OCI-LY7 (cell line): Measurements from ENCODE around the gene LSM4. TPM values are rescaled to one million over a fixed set of nuclear protein-coding genes. Genes with fewer than 3 reads are reported as not detected.
A peak's percentile ranks its signal among the peaks of the same experiment; 100 is the strongest.

ENCODE experiments used
- BruUV-seq: library from RNA; stranded (reverse); fragments of 400-500 nt; replicated peaks from 2 replicates; lab custom pipeline; 2021; lab: Mats Ljungman, UMichigan
- CTCF ChIA-PET: fragments of 300-600 bp; sonication (Branson Sonifier 250); formaldehyde crosslinking; loops from one replicate; lab custom pipeline; 2022; ENCODE audit warnings: antibody characterized with exemption; ENCODE audit not compliant: unreplicated experiment; lab: Charles Lee
- POLR2A ChIA-PET: fragments of 300-600 bp; sonication (Branson Sonifier 250); formaldehyde crosslinking; loops from one replicate; lab custom pipeline; 2022; ENCODE audit warnings: antibody characterized with exemption; lab: Charles Lee
- DNase-seq: peaks from one replicate; pipeline ENCODE4 v3.0.0-alpha.2; 2015; ENCODE audit warnings: low spot score
- H2AFZ ChIP-seq: fragments of 200-600 bp; sonication (generic), shearing (Covaris generic); 2 replicates; pipeline ENCODE4 v1.6.1; 2014; ENCODE audit warnings: mild to moderate bottlenecking, antibody characterized with exemption, low read length, moderate library complexity
- H3K27ac ChIP-seq: fragments of 200-600 bp; sonication (generic); 2 replicates; pipeline ENCODE4 v1.5.1; 2014; ENCODE audit warnings: mixed run types, low read depth, mild to moderate bottlenecking, moderate library complexity, low read length, inconsistent platforms; ENCODE audit not compliant: poor library complexity, severe bottlenecking
- H3K36me3 ChIP-seq: fragments of 200-600 bp; sonication (generic); 2 replicates; pipeline ENCODE4 v1.6.1; 2014; ENCODE audit warnings: mild to moderate bottlenecking, antibody characterized with exemption, low read length, moderate library complexity, mixed read lengths; ENCODE audit not compliant: insufficient read depth
- H3K4me1 ChIP-seq: fragments of 200-600 bp; sonication (generic); 2 replicates; pipeline ENCODE4 v1.5.1; 2014; ENCODE audit warnings: mild to moderate bottlenecking, low read length; ENCODE audit not compliant: insufficient read depth, poor library complexity, severe bottlenecking
- H3K4me2 ChIP-seq: fragments of 200-600 bp; sonication (generic); 2 replicates; pipeline ENCODE4 v1.6.1; 2014; ENCODE audit warnings: mild to moderate bottlenecking, low read length
- H3K4me3 ChIP-seq: fragments of 200-600 bp; sonication (generic); 2 replicates; pipeline ENCODE4 v1.5.1; 2014; ENCODE audit warnings: mild to moderate bottlenecking, low read depth, low read length; ENCODE audit not compliant: poor library complexity, severe bottlenecking
- H3K79me2 ChIP-seq: fragments of 200-600 bp; sonication (generic); 2 replicates; pipeline ENCODE4 v1.6.1; 2016; ENCODE audit warnings: low read depth, mild to moderate bottlenecking, low read length, moderate library complexity, mixed read lengths; ENCODE audit not compliant: insufficient read depth
- H3K9me2 ChIP-seq: fragments of 200-600 bp; sonication (generic); 2 replicates; pipeline ENCODE4 v1.6.1; 2016; ENCODE audit warnings: mild to moderate bottlenecking, low read length, mixed read lengths; ENCODE audit not compliant: insufficient read depth
- H3K9me3 ChIP-seq: fragments of 200-600 bp; sonication (generic); 2 replicates; pipeline ENCODE4 v1.6.1; 2014; ENCODE audit warnings: mild to moderate bottlenecking, mixed run types, low read length, mixed read lengths
- H4K20me1 ChIP-seq: fragments of 200-600 bp; sonication (generic); 2 replicates; pipeline ENCODE4 v1.6.1; 2014; ENCODE audit warnings: mild to moderate bottlenecking, antibody characterized with exemption, low read length, moderate library complexity, mixed read lengths; ENCODE audit not compliant: insufficient read depth
- EZH2phosphoT487 ChIP-seq: fragments of 200-600 bp; sonication (generic); IDR thresholded peaks from 2 replicates; pipeline ENCODE4 v1.6.1; 2018; ENCODE audit warnings: low read depth, borderline replicate concordance, mild to moderate bottlenecking, mixed run types, antibody characterized with exemption, low read length, moderate library complexity, mixed read lengths
- intact Hi-C: fragments of 100-400 bp; cut with micrococcal nuclease; formaldehyde crosslinking; loops from one replicate; pipeline ENCODE4 v1.10.0; 2022; ENCODE audit not compliant: unreplicated experiment
- total RNA-seq, 2 experiments: library from RNA; depleted of rRNA in 1 of 2; stranded (reverse); fragments of >200 nt in 1 of 2; shearing (Covaris generic) in 1 of 2; gene quantifications; 2 replicates each; pipeline ENCODE4 v1.2.3, GENCODE V29; 2014 to 2022
- TF ChIP-seq, protein P1 (sequence below): fragments of 200-600 bp; sonication (generic); conservative IDR thresholded peaks from 2 replicates; pipeline ENCODE4 v1.5.1; 2014; ENCODE audit warnings: mild to moderate bottlenecking, antibody characterized with exemption, low read length, moderate library complexity, mixed read lengths

Gene LSM4
- total RNA-seq, 2 experiments from 2014 or later, result 232 to 451 TPM

DNA sequence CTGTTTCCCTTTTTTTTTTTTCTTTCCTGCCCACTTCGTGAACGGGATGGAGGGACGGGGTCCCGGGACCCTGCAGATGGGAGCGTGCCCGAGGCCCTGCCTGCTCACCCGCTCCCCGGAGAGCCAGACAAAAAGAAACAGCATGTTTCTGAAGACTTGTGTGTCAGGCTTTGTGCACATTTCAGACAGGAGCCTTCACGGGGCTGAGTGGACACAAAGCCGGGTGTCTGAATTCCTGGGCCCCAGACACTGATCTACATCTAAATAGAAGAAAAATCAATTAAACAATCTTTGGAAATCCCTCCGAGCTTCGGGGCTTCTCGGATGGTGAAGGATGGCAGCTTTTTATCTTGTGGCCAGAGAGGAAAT lies 21.7 kb upstream of the LSM4 start:
- no peaks in the 10 kb centered on the region for H3K9me3 ChIP-seq
- TF ChIP-seq, protein P1, sequence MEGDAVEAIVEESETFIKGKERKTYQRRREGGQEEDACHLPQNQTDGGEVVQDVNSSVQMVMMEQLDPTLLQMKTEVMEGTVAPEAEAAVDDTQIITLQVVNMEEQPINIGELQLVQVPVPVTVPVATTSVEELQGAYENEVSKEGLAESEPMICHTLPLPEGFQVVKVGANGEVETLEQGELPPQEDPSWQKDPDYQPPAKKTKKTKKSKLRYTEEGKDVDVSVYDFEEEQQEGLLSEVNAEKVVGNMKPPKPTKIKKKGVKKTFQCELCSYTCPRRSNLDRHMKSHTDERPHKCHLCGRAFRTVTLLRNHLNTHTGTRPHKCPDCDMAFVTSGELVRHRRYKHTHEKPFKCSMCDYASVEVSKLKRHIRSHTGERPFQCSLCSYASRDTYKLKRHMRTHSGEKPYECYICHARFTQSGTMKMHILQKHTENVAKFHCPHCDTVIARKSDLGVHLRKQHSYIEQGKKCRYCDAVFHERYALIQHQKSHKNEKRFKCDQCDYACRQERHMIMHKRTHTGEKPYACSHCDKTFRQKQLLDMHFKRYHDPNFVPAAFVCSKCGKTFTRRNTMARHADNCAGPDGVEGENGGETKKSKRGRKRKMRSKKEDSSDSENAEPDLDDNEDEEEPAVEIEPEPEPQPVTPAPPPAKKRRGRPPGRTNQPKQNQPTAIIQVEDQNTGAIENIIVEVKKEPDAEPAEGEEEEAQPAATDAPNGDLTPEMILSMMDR, result no peak
- no peak for TF ChIP-seq EZH2phosphoT487
- H3K27ac ChIP-seq, result no peak overlapping the region
- no peak for DNase-seq
- H4K20me1 ChIP-seq, result no peaks in the 10 kb centered on the region
- intact Hi-C loops, result no loop called here
- no peak overlapping the region for H3K4me3 ChIP-seq
- ChIA-PET POLR2A (no interaction called here), CTCF (no interaction called here)
- no TSS peak for BruUV-seq
- H3K4me1 ChIP-seq, result peaks cover 17% of the 10 kb centered on the region
- H3K9me2 ChIP-seq, result no peaks in the 10 kb centered on the region
- H3K4me2 ChIP-seq, result no peak overlapping the region
- H3K36me3 ChIP-seq, result no peaks in the 10 kb centered on the region
- H3K79me2 ChIP-seq, result no peaks in the 10 kb centered on the region
- no peak overlapping the region for H2AFZ ChIP-seq

DNA sequence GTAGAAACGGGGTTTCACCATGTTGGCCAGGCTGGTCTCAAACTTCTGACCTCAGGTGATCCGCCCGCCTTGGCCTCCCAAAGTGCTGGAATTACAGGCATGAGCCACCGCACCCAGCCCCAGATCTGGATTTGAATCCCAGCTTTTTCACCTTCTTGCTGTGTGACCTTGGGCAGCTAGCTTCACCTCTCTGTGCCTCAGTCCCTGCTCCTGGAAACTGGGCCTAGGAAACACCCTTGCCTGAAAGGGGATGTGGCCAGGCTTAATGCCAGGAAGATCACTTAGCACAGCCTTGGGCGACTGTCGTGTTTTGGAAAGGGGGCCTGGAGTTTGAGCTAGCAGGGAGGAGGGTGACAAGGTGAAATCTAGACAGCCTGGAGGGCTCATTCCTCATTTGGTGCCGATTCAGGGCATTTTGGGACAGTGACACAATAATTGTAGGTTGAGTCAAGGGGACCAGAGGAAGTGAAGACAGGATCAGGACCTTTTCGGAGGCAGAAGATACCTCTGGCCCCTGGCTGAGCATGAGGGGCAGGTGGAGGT lies 19.3 kb upstream of the LSM4 start:
- no peak overlapping the region for H3K27ac ChIP-seq
- no peak for DNase-seq
- no TSS peak for BruUV-seq
- no peaks in the 10 kb centered on the region for H4K20me1 ChIP-seq
- no peaks in the 10 kb centered on the region for H3K9me3 ChIP-seq
- ChIA-PET POLR2A (interaction anchor here (1.0 to 1.4 kb wide), 3 partner anchors 12 to 46 kb away, joined by 3 to 6 read pairs (median 4); no protein-coding TSS in a partner anchor), CTCF (no interaction called here)
- H3K4me2 ChIP-seq, result peak overlapping the region; percentile 98; the same call in 1 of the 2 replicates
- intact Hi-C loops, result no loop called here
- no peaks in the 10 kb centered on the region for H3K79me2 ChIP-seq
- TF ChIP-seq, protein P1, result no peak
- no peak for TF ChIP-seq EZH2phosphoT487
- no peaks in the 10 kb centered on the region for H3K9me2 ChIP-seq
- H3K4me3 ChIP-seq, result no peak overlapping the region
- H3K4me1 ChIP-seq, result peaks cover 25% of the 10 kb centered on the region
- H2AFZ ChIP-seq, result no peak overlapping the region
- no peaks in the 10 kb centered on the region for H3K36me3 ChIP-seq
